GM18909 (cell line): Measurements from ENCODE around the gene MAGEE1.

Experiments
- ATAC-seq: cut with Tn5 transposase; IDR thresholded peaks from one replicate; pipeline ENCODE4 v1.9.1; 2021; ENCODE audit warnings: mild to moderate bottlenecking; ENCODE audit not compliant: unreplicated experiment, poor library complexity

Gene MAGEE1

DNA sequence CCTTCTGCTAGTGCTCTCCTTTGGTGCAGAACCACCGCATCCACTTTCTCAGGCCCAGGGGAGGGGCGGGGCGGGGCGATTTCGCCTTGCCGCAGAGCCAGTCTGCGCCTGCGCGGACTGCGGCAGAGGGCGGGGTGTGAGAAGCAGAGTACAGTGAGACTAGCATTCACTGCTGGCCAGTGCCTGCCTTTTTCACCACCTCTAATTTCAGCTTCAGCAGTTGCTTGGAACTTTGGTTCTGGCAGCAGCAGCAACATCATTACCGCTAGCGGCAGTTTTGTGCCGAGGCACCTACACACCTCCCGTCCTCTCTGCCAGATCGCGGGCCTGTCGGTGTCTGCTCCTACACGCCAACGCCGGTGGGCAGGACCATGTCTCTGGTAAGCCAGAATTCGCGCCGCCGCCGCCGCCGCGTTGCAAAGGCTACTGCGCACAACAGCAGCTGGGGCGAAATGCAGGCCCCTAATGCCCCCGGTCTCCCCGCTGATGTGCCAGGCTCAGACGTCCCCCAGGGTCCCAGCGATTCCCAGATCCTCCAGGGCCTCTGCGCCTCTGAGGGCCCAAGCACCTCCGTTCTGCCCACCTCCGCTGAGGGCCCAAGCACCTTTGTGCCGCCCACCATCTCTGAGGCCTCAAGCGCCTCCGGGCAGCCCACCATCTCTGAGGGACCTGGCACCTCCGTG is at the start of gene MAGEE1:
MAGEE1 (plus strand) TSS at position 151 of the 683 bp plus-strand sequence; CDS start at position 372, 221 bp downstream.
- peak; percentile 91 for ATAC-seq

DNA sequence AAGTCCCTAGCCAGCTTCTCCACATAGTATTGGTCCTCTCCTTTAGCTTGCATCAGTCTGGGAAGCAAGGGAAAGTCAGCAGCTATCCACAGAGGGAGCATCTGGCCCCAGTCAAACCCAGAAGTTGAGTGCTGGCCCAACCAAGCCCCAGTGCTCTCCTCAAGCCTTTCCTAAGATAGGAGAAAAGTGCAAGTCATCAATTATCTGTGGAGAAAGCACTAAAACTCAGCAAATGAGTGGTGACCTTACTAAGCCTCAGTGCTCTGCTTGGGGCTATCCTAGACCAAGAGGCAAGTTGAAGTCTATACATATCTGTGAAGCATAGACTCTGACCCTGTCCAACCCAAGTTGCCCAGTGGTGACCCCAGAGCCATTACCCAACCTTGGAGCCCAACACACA is 28.5 kb upstream of the MAGEE1 start:
- ATAC-seq: no peak

DNA sequence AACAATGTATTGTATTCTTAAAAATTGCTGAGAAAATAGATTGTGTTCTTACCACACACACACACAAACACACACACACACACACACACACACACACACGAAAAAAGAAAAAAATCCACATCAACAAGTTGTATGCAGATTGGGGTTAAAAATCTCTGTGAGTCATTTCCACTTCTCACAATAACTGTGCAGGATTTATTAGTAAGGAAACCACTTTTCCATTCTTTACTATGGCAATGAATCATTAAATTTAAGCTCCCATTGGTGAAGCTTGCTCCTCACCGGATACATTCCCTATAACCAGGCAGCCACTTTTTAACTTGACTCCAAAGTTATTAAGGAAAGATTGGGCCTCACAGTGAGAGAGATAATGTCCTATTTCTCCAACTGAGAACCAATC is 19.7 kb upstream of the MAGEE1 start:
- no peak for ATAC-seq

- ATAC-seq: peak; percentile 64
These were observed 7.3 kb upstream of the MAGEE1 start for GRCh38 chrX:76420237-76420636.

DNA sequence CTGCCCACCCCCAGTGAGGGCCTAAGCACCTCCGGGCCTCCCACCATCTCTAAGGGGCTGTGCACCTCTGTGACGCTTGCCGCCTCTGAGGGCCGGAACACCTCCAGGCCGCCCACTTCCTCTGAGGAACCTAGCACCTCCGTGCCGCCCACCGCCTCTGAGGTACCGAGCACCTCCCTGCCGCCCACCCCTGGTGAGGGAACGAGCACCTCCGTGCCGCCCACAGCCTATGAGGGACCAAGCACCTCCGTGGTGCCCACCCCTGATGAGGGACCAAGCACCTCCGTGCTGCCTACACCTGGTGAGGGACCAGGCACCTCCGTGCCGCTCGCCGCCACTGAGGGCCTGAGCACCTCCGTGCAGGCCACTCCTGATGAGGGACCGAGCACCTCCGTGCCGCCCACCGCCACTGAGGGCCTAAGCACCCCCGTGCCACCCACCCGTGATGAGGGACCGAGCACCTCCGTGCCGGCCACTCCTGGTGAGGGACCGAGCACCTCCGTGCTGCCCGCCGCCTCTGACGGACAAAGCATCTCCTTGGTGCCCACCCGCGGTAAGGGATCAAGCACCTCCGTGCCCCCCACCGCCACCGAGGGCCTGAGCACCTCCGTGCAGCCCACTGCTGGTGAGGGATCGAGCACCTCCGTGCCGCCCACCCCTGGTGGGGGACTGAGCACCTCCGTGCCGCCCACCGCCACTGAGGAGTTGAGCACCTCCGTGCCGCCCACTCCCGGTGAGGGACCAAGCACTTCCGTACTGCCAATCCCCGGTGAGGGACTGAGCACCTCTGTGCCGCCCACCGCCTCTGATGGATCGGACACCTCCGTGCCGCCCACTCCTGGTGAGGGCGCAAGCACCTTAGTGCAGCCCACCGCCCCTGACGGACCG is 977 bp downstream of the MAGEE1 start:
- peak; percentile 39 for ATAC-seq

- no peak for ATAC-seq
These were observed 5.7 kb downstream of the MAGEE1 start for GRCh38 chrX:76433219-76433618.

- ATAC-seq: no peak
These were observed 6.7 kb downstream of the MAGEE1 start for GRCh38 chrX:76434103-76434741.

GRCh38 chrX:76439188-76439587 is 11.7 kb downstream of the MAGEE1 start:
- ATAC-seq: no peak

- ATAC-seq: no peak
These were observed 26.4 kb downstream of the MAGEE1 start for GRCh38 chrX:76453737-76454406.

DNA sequence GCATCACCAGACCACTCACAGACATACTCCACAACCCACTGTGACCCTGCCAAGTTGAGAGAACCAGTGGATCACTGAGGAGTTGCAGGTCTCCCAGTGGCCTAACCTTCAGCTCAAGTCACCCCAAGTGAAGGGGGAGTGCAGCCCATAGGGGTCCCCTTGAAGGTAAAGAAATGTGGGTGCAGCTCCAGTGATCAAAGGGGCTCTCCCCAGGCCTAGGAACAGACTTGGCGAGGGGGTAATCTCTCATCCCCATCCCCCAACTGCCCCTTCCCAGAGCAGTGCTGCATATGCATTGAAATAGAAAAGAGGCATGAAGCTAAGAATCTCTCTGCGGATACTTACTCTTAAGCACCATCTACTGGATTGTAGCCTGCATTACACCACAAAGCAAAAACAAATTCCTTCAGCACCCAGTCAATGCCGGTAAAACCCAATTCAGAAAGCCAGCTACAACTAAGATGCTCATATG is 27.0 kb downstream of the MAGEE1 start:
- peak; percentile 89 for ATAC-seq

DNA sequence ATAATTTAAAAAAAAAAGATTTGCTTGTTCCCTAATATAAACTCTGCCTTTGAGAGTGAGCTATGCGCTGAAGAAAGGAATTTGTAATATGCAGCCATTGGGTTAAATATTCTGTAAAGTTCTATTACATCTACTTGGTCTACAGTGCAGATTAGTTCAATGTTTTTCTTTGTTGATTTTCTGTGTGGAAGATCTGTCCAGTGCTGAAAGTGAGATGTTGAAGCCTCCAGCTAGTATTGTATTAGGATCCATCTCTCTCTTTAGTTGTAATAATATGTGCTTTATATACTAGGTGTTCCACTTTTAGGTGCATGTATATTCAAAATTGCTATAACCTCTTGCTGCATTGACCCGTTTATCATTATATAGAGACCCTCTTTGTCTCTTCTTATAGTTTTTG is 49.8 kb downstream of the MAGEE1 start:
- no peak for ATAC-seq
